K562 (cell line): ENCODE data around the gene CD164. TPM values are rescaled to one million over a fixed set of nuclear protein-coding genes. Genes with fewer than 3 reads are reported as not detected.

ENCODE experiments used
- ATAC-seq: fragments of 200-7000 bp; cut with Tn5 transposase; 3 replicates; pipeline ENCODE4 v1.9.1; 2020; ENCODE audit warnings: moderate library complexity
- BruUV-seq: library from RNA; stranded (reverse); fragments of 400-500 nt; replicated peaks from 2 replicates; lab custom pipeline; 2021; lab: Mats Ljungman, UMichigan
- CTCF ChIA-PET: fragments of 300-600 bp; formaldehyde crosslinking; extraction: SDS; loops from one replicate; lab custom pipeline; 2021; ENCODE audit warnings: low intra/inter-chr PET ratio; lab: Yijun Ruan, JAX
- POLR2A ChIA-PET: fragments of 300-600, 350-650 bp; sonication (Branson Sonifier 250); formaldehyde crosslinking; extraction: SDS; loops from one replicate; lab custom pipeline; 2021; ENCODE audit warnings: antibody characterized with exemption, inconsistent platforms; lab: Yijun Ruan, JAX
- DNase-seq, 4 experiments: peaks; one replicate each; pipeline versions ENCODE4 v3.0.0 to v3.0.0-alpha.2; 2011 to 2018; ENCODE audit warnings: low spot score in 3 of 4, mixed read lengths in 3 of 4; ENCODE audit errors: extremely low read depth in 1 of 4
- FAIRE-seq: peaks from 2 replicates; lab custom pipeline; 2011; peaks lifted over from hg19 to GRCh38; lab: Jason Lieb, UNC
- H2AFZ ChIP-seq: 2 replicates; pipeline ENCODE4 v1.6.0; 2011; ENCODE audit warnings: low read depth, low read length, control low read depth, inconsistent platforms
- H3K27ac ChIP-seq: fragments of 200-600 bp; 3 replicates; pipeline ENCODE4 v1.8.0; 2011; ENCODE audit warnings: low read depth, mild to moderate bottlenecking, control low read depth, inconsistent platforms, low read length, moderate library complexity, mixed read lengths; ENCODE audit errors: extremely low read depth
- H3K27me3 ChIP-seq, 2 experiments: fragments of 300-600 bp in 1 of 2; 2 replicates in 1 of 2; 3 replicates in 1 of 2; pipeline versions ENCODE4 v1.6.0 to v1.8.0; 2011; ENCODE audit warnings: inconsistent platforms in 2 of 2, low read length in 2 of 2, mild to moderate bottlenecking in 1 of 2, mixed read lengths in 1 of 2, moderate library complexity in 1 of 2; ENCODE audit not compliant: control insufficient read depth in 2 of 2, insufficient read depth in 2 of 2
- H3K36me3 ChIP-seq: fragments of 300-600 bp; 3 replicates; pipeline ENCODE4 v1.8.0; 2011; ENCODE audit warnings: mild to moderate bottlenecking, low read length, inconsistent platforms; ENCODE audit not compliant: control insufficient read depth, insufficient read depth
- H3K4me1 ChIP-seq, 2 experiments: fragments of 200-600 bp in 1 of 2; replicated peaks in 1 of 2; 2 replicates in 1 of 2; 3 replicates in 1 of 2; pipeline versions ENCODE4 v1.5.1 to v1.8.0; 2011; ENCODE audit warnings: inconsistent platforms in 2 of 2, low read length in 2 of 2, mild to moderate bottlenecking in 1 of 2, mixed read lengths in 1 of 2, moderate library complexity in 1 of 2; ENCODE audit not compliant: control insufficient read depth in 2 of 2, insufficient read depth in 2 of 2
- H3K4me2 ChIP-seq: 2 replicates; pipeline ENCODE4 v1.6.1; 2011; ENCODE audit warnings: low read length, control low read depth, inconsistent platforms, mixed read lengths; ENCODE audit not compliant: insufficient read depth
- H3K4me3 ChIP-seq: fragments of 200-600 bp; sonication (generic), shearing (Covaris generic); 2 replicates; pipeline ENCODE4 v1.5.1; 2016; ENCODE audit warnings: control low read depth, inconsistent platforms
- H3K79me2 ChIP-seq: fragments of 200-600 bp; 3 replicates; pipeline ENCODE4 v1.8.0; 2011; ENCODE audit warnings: low read length, inconsistent platforms; ENCODE audit not compliant: control insufficient read depth, insufficient read depth
- H3K9ac ChIP-seq, 2 experiments: 2 replicates each; pipeline versions ENCODE4 v1.6.0 to v1.6.1; 2011; ENCODE audit warnings: low read depth in 2 of 2, low read length in 2 of 2, control low read depth in 1 of 2, inconsistent platforms in 1 of 2, mild to moderate bottlenecking in 1 of 2, mixed read lengths in 1 of 2; ENCODE audit not compliant: insufficient read depth in 1 of 2
- H3K9me1 ChIP-seq: one replicate; pipeline ENCODE4 v1.6.0; 2011; ENCODE audit warnings: inconsistent platforms, mild to moderate bottlenecking, low read length, moderate library complexity; ENCODE audit not compliant: control insufficient read depth, insufficient read depth
- H3K9me3 ChIP-seq: replicated peaks from 2 replicates; pipeline ENCODE4 v1.5.1; 2011; ENCODE audit warnings: low read depth, low read length, inconsistent platforms; ENCODE audit not compliant: control insufficient read depth, insufficient read depth
- H4K20me1 ChIP-seq: replicated peaks from 2 replicates; pipeline ENCODE4 v1.6.1; 2011; ENCODE audit warnings: low read length, inconsistent platforms, mixed read lengths; ENCODE audit not compliant: control insufficient read depth, insufficient read depth
- AFF4 ChIP-seq: sonication (generic); formaldehyde crosslinking; IDR thresholded peaks from 2 replicates; pipeline ENCODE4 v1.8.0; 2023; ENCODE audit warnings: mild to moderate bottlenecking, missing genetic modification reagents
- CTCFL ChIP-seq: IDR thresholded peaks from 2 replicates; pipeline ENCODE4 v1.6.1; 2011; ENCODE audit warnings: borderline replicate concordance, low read depth, mild to moderate bottlenecking, moderate library complexity, low read length; ENCODE audit not compliant: insufficient read depth, poor library complexity, severe bottlenecking
- VEZF1 ChIP-seq: fragments of 200-800 bp; sonication (Bioruptor generic); IDR thresholded peaks from 2 replicates; pipeline ENCODE4 v1.6.1; 2017; ENCODE audit warnings: missing genetic modification characterization, missing compliant biosample characterization
- ZNF384 ChIP-seq: IDR thresholded peaks from 2 replicates; pipeline ENCODE4 v1.6.1; 2012; ENCODE audit warnings: low read depth, low read length, improper control_type of control experiment
- ZNF644 ChIP-seq: fragments of 200-800 bp; sonication (Bioruptor generic); IDR thresholded peaks from 2 replicates; pipeline ENCODE4 v1.6.1; 2016; ENCODE audit warnings: low read depth, missing genetic modification characterization, missing compliant biosample characterization
- ZNF717 ChIP-seq: fragments of 250-450 bp; sonication (Bioruptor Pico); IDR thresholded peaks from 2 replicates; pipeline ENCODE4 v1.5.0; 2021
- ZNF79 ChIP-seq: fragments of 250-450 bp; sonication (Bioruptor Pico); IDR thresholded peaks from 2 replicates; pipeline ENCODE4 v1.4.0; 2020; ENCODE audit warnings: low read depth, mild to moderate bottlenecking, moderate library complexity
- WGBS: fragments of 100-300 bp; shearing (Covaris generic); methylation state at CpG from one replicate; pipeline ENCODE4 v1.1.6; 2016; ENCODE audit warnings: low coverage, mixed read lengths; ENCODE audit not compliant: insufficient coverage; ENCODE audit errors: missing lambda C conversion rate; 5-methylcytosine and 5-hydroxymethylcytosine counted together
- in situ Hi-C: fragments of 300-500 bp; cut with MboI; formaldehyde crosslinking; loops from 4 replicates; pipeline ENCODE4 v1.15.0; 2018; ENCODE audit warnings: inconsistent platforms, mixed read lengths
- intact Hi-C: fragments of 100-400 bp; cut with micrococcal nuclease; formaldehyde crosslinking; loops from 2 replicates; pipeline ENCODE4 v1.14.2; 2022
- polyA plus RNA-seq, 8 experiments: library from polyadenylated mRNA; depleted of rRNA in 4 of 8; stranded (reverse) in 5 of 8; unstranded in 3 of 8; fragments of >200 nt; fragmentation: Nextera tagmentation in 2 of 8; fragmentation: Illumina TruSeq in 1 of 8; extraction: Ambion mirVana in 2 of 8; extraction: Trizol in 1 of 8; gene quantifications; 2 replicates each; pipeline versions ENCODE4 v1.2.1 to v1.2.3, GENCODE V29; 2011 to 2014; ENCODE audit warnings: inconsistent platforms in 1 of 8, missing spikeins in 1 of 8
- total RNA-seq, 7 experiments: library from RNA; depleted of rRNA in 6 of 7; stranded (reverse); fragments of >200 nt in 6 of 7; fragmentation: Illumina TruSeq in 2 of 7; extraction: Trizol in 2 of 7; gene quantifications; 2 replicates each; pipeline versions ENCODE4 v1.2.1 to v1.2.3, GENCODE V29; 2011 to 2021; ENCODE audit warnings: low replicate concordance in 1 of 7
- TF ChIP-seq, protein P1 (sequence below), 3 experiments: fragments of 200-800 bp in 1 of 3; fragments of 250-450 bp in 1 of 3; fragments of 450-650 bp in 1 of 3; sonication (Bioruptor Pico) in 1 of 3; sonication (Bioruptor generic) in 1 of 3; formaldehyde crosslinking in 1 of 3; IDR thresholded peaks; 2 replicates each; pipeline versions ENCODE4 v1.6.1 to v1.8.0; 2016 to 2022; ENCODE audit warnings: mild to moderate bottlenecking in 2 of 3, missing genetic modification characterization in 2 of 3, missing compliant biosample characterization in 1 of 3, moderate library complexity in 1 of 3

The CD164 gene
- total and polyA plus RNA-seq, 9 of the 15 experiments (the other 6 are each of a cell fraction or from before 2014, with no cell fraction given): 79.5 to 317 (median 165) TPM

- Histone ChIP-seq H3K4me3 (no peak overlapping the region), H3K27me3 (no peaks in the 10 kb centered on the region; a peak in 1 of 5 replicates), H3K27ac (no peak overlapping the region), H3K36me3 (no peaks in the 10 kb centered on the region), H3K79me2 (no peaks in the 10 kb centered on the region), H4K20me1 (no peaks in the 10 kb centered on the region), H3K4me1 (peaks cover 0 to 3% of the 10 kb centered on the region in 2 experiments; a peak in 4 of 5 replicates), H3K9ac (no peak overlapping the region), H3K9me3 (no peaks in the 10 kb centered on the region), H3K9me1 (no peaks in the 10 kb centered on the region), H2AFZ (peak overlapping the region; percentile 73), H3K4me2 (peak overlapping the region; percentile 38)
- peak; percentile 86 for ATAC-seq
- FAIRE-seq: peak; percentile 26
- CTCF ChIA-PET: interaction anchor here (1.2 to 2.7 kb wide), 2 partner anchors 209 to 854 kb away, joined by 4 to 23 read pairs; no protein-coding TSS in a partner anchor
- intact Hi-C loops: loop anchor here (1.0 to 10.0 kb wide), 3 partner anchors 209 to 482 kb away; no protein-coding TSS in a partner anchor
- no TSS peak for BruUV-seq
- peak in 3 of 4 experiments; percentile 27 to 48 (median 31) for DNase-seq
- POLR2A ChIA-PET: interaction anchor here (0.7 kb wide), 1 partner anchor 14 kb away, joined by 4 read pairs; the partner anchor contains the start of gene CD164
- in situ Hi-C loops: no loop called here
- 3% methylated on average over 4 of the region's 4 CpGs for WGBS
- no peak for TF ChIP-seq ZNF384
- TF ChIP-seq VEZF1 (CRISPR knock-in tag): no peak
- TF ChIP-seq CTCFL: no peak
- TF ChIP-seq ZNF79 (CRISPR knock-in tag): no peak
- TF ChIP-seq AFF4: no peak
- TF ChIP-seq, protein P1, sequence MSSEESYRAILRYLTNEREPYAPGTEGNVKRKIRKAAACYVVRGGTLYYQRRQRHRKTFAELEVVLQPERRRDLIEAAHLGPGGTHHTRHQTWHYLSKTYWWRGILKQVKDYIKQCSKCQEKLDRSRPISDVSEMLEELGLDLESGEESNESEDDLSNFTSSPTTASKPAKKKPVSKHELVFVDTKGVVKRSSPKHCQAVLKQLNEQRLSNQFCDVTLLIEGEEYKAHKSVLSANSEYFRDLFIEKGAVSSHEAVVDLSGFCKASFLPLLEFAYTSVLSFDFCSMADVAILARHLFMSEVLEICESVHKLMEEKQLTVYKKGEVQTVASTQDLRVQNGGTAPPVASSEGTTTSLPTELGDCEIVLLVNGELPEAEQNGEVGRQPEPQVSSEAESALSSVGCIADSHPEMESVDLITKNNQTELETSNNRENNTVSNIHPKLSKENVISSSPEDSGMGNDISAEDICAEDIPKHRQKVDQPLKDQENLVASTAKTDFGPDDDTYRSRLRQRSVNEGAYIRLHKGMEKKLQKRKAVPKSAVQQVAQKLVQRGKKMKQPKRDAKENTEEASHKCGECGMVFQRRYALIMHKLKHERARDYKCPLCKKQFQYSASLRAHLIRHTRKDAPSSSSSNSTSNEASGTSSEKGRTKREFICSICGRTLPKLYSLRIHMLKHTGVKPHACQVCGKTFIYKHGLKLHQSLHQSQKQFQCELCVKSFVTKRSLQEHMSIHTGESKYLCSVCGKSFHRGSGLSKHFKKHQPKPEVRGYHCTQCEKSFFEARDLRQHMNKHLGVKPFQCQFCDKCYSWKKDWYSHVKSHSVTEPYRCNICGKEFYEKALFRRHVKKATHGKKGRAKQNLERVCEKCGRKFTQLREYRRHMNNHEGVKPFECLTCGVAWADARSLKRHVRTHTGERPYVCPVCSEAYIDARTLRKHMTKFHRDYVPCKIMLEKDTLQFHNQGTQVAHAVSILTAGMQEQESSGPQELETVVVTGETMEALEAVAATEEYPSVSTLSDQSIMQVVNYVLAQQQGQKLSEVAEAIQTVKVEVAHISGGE (CRISPR knock-in tag; IDR thresholded peaks at IDR 0.05): no peak
- no peak for TF ChIP-seq ZNF717
- no peak for TF ChIP-seq ZNF644 (tag)
Observed at GRCh38 chr6:109397020-109397419, 14.8 kb upstream of the CD164 start.
